IMR-90 (cell line): ENCODE measurements around the gene MCFD2. TPM values are rescaled to one million over a fixed set of nuclear protein-coding genes. Genes with fewer than 3 reads are reported as not detected.

ENCODE experiments used
- ATAC-seq: fragments of 200-7000 bp; cut with Tn5 transposase; 2 replicates; pipeline ENCODE4 v1.9.1; 2020; ENCODE audit warnings: low read depth, mild to moderate bottlenecking, moderate library complexity
- BruUV-seq: library from RNA; stranded (reverse); fragments of 400-500 nt; replicated peaks from 2 replicates; lab custom pipeline; 2021; lab: Mats Ljungman, UMichigan
- CTCF ChIA-PET: fragments of 300-600 bp; formaldehyde crosslinking; extraction: SDS; loops from one replicate; lab custom pipeline; 2021; ENCODE audit warnings: antibody characterized with exemption; lab: Yijun Ruan, JAX
- POLR2A ChIA-PET: fragments of 300-600 bp; sonication (Branson Sonifier 250); formaldehyde crosslinking; loops from one replicate; lab custom pipeline; 2022; ENCODE audit warnings: antibody characterized with exemption; ENCODE audit not compliant: unreplicated experiment; lab: Charles Lee
- DNase-seq: peaks from one replicate; pipeline ENCODE4 v3.0.0; 2013
- H2AFZ ChIP-seq: replicated peaks from 2 replicates; pipeline ENCODE3; 2013; ENCODE audit warnings: low read length, mild to moderate bottlenecking; ENCODE audit not compliant: poor library complexity
- H2AK5ac ChIP-seq: 2 replicates; pipeline ENCODE4 v1.6.1; 2013; ENCODE audit warnings: low read depth, low read length, inconsistent platforms
- H2AK9ac ChIP-seq: replicated peaks from 2 replicates; pipeline ENCODE3; 2013; ENCODE audit warnings: mild to moderate bottlenecking, low read depth, low read length, moderate library complexity; ENCODE audit not compliant: poor library complexity
- H2BK120ac ChIP-seq: 2 replicates; pipeline ENCODE4 v1.6.1; 2013; ENCODE audit warnings: low read depth, low read length, inconsistent platforms
- H2BK15ac ChIP-seq: 3 replicates; pipeline ENCODE4 v1.6.1; 2013; ENCODE audit warnings: low read depth, low read length, inconsistent platforms
- H2BK20ac ChIP-seq: 2 replicates; pipeline ENCODE4 v1.6.1; 2013; ENCODE audit warnings: low read depth, mild to moderate bottlenecking, inconsistent platforms, low read length, moderate library complexity
- H2BK5ac ChIP-seq: 2 replicates; pipeline ENCODE4 v1.6.1; 2013; ENCODE audit warnings: mild to moderate bottlenecking, low read depth, low read length, inconsistent platforms; ENCODE audit not compliant: poor library complexity, severe bottlenecking
- H3K14ac ChIP-seq: replicated peaks from 2 replicates; pipeline ENCODE4 v1.6.1; 2013; ENCODE audit warnings: low read depth, low read length, inconsistent platforms
- H3K18ac ChIP-seq: 2 replicates; pipeline ENCODE4 v1.6.1; 2013; ENCODE audit warnings: low read depth, low read length, control low read depth
- H3K23ac ChIP-seq: 2 replicates; pipeline ENCODE4 v1.6.1; 2013; ENCODE audit warnings: low read depth, low read length, inconsistent platforms
- H3K27ac ChIP-seq: 2 replicates; pipeline ENCODE4 v1.5.1; 2013; ENCODE audit warnings: mild to moderate bottlenecking, control low read depth, low read length; ENCODE audit not compliant: insufficient read depth
- H3K27me3 ChIP-seq: 2 replicates; pipeline ENCODE4 v1.6.1; 2013; ENCODE audit warnings: low read length; ENCODE audit not compliant: control insufficient read depth, insufficient read depth
- H3K36me3 ChIP-seq: 2 replicates; pipeline ENCODE4 v1.6.1; 2013; ENCODE audit warnings: low read length, mixed read lengths; ENCODE audit not compliant: control insufficient read depth, insufficient read depth
- H3K4ac ChIP-seq: 2 replicates; pipeline ENCODE4 v1.6.1; 2013; ENCODE audit warnings: low read depth, low read length, inconsistent platforms
- H3K4me1 ChIP-seq: 2 replicates; pipeline ENCODE4 v1.6.1; 2013; ENCODE audit warnings: low read length, mixed read lengths; ENCODE audit not compliant: control insufficient read depth, insufficient read depth
- H3K4me2 ChIP-seq: 2 replicates; pipeline ENCODE4 v1.6.1; 2013; ENCODE audit warnings: low read depth, mild to moderate bottlenecking, control low read depth, low read length, moderate library complexity
- H3K4me3 ChIP-seq: 2 replicates; pipeline ENCODE4 v1.5.1; 2013; ENCODE audit warnings: low read depth, mild to moderate bottlenecking, control low read depth, low read length, moderate library complexity; ENCODE audit not compliant: insufficient read depth
- H3K56ac ChIP-seq: 2 replicates; pipeline ENCODE4 v1.6.1; 2013; ENCODE audit warnings: low read length, inconsistent platforms; ENCODE audit not compliant: insufficient read depth; ENCODE audit errors: extremely low read depth
- H3K79me1 ChIP-seq, 2 experiments: 2 replicates each; pipeline ENCODE4 v1.6.1; 2013; ENCODE audit warnings: low read length in 2 of 2, inconsistent platforms in 1 of 2, low read depth in 1 of 2
- H3K9ac ChIP-seq: 2 replicates; pipeline ENCODE4 v1.6.1; 2013; ENCODE audit warnings: low read depth, low read length, control low read depth
- H3K9me1 ChIP-seq: 2 replicates; pipeline ENCODE4 v1.6.1; 2013; ENCODE audit warnings: low read length, inconsistent platforms; ENCODE audit not compliant: insufficient read depth
- H3K9me3 ChIP-seq: 2 replicates; pipeline ENCODE4 v1.6.1; 2013; ENCODE audit warnings: low read length; ENCODE audit not compliant: control insufficient read depth, insufficient read depth
- H4K20me1 ChIP-seq: 2 replicates; pipeline ENCODE4 v1.6.1; 2013; ENCODE audit warnings: low read length, inconsistent platforms; ENCODE audit not compliant: insufficient read depth
- H4K5ac ChIP-seq: 2 replicates; pipeline ENCODE4 v1.6.1; 2013; ENCODE audit warnings: mild to moderate bottlenecking, low read depth, low read length, control low read depth
- H4K8ac ChIP-seq, 2 experiments: 2 replicates each; pipeline ENCODE4 v1.6.1; 2013; ENCODE audit warnings: low read depth in 2 of 2, low read length in 2 of 2, control low read depth in 1 of 2, inconsistent platforms in 1 of 2
- H4K91ac ChIP-seq: 2 replicates; pipeline ENCODE4 v1.6.1; 2013; ENCODE audit warnings: low read depth, low read length, inconsistent platforms; ENCODE audit not compliant: insufficient read depth
- BHLHE40 ChIP-seq: fragments of 150-350 bp; IDR thresholded peaks from 2 replicates; pipeline ENCODE4 v1.6.1; 2016; ENCODE audit warnings: mild to moderate bottlenecking, low read depth, low read length
- CEBPB ChIP-seq: IDR thresholded peaks from 2 replicates; pipeline ENCODE4 v1.6.1; 2012; ENCODE audit warnings: low read depth, low read length, improper control_type of control experiment
- CHD1 ChIP-seq: IDR thresholded peaks from 2 replicates; pipeline ENCODE4 v1.6.1; 2012; ENCODE audit warnings: low read depth, low read length, improper control_type of control experiment
- CTCF ChIP-seq: conservative IDR thresholded peaks from 2 replicates; pipeline ENCODE4 v1.5.1; 2012; ENCODE audit warnings: mild to moderate bottlenecking, low read depth, low read length, improper control_type of control experiment
- ELK1 ChIP-seq: fragments of 150-350 bp; IDR thresholded peaks from 2 replicates; pipeline ENCODE4 v1.6.1; 2016; ENCODE audit warnings: low read depth, mild to moderate bottlenecking, low read length, moderate library complexity, borderline replicate concordance
- FOS ChIP-seq: fragments of 150-350 bp; IDR thresholded peaks from 2 replicates; pipeline ENCODE4 v1.6.1; 2016; ENCODE audit warnings: low read depth, low read length
- MAFK ChIP-seq: IDR thresholded peaks from 2 replicates; pipeline ENCODE4 v1.6.1; 2012; ENCODE audit warnings: low read depth, low read length, improper control_type of control experiment
- MAZ ChIP-seq: IDR thresholded peaks from 2 replicates; pipeline ENCODE4 v1.6.1; 2012; ENCODE audit warnings: low read depth, mild to moderate bottlenecking, low read length, improper control_type of control experiment, moderate library complexity, borderline replicate concordance
- MXI1 ChIP-seq: IDR thresholded peaks from 2 replicates; pipeline ENCODE4 v1.6.1; 2012; ENCODE audit warnings: low read depth, mild to moderate bottlenecking, low read length, moderate library complexity, borderline replicate concordance
- NFE2L2 ChIP-seq: fragments of 150-350 bp; IDR thresholded peaks from 2 replicates; pipeline ENCODE4 v1.6.1; 2016; ENCODE audit warnings: low read depth, mild to moderate bottlenecking, low read length
- POLR2A ChIP-seq: IDR thresholded peaks from 2 replicates; pipeline ENCODE4 v1.6.1; 2012; ENCODE audit warnings: mild to moderate bottlenecking, low read depth, low read length
- RAD21 ChIP-seq: IDR thresholded peaks from 2 replicates; pipeline ENCODE4 v1.6.1; 2012; ENCODE audit warnings: low read length, improper control_type of control experiment
- RCOR1 ChIP-seq: IDR thresholded peaks from 2 replicates; pipeline ENCODE4 v1.6.1; 2012; ENCODE audit warnings: mild to moderate bottlenecking, low read length, improper control_type of control experiment; ENCODE audit not compliant: insufficient replicate concordance
- RFX5 ChIP-seq: IDR thresholded peaks from 2 replicates; pipeline ENCODE4 v1.8.0; 2012; ENCODE audit warnings: low read depth, mild to moderate bottlenecking, low read length, moderate library complexity
- SMC3 ChIP-seq: fragments of 150-350 bp; IDR thresholded peaks from 2 replicates; pipeline ENCODE4 v1.6.1; 2016; ENCODE audit warnings: low read depth, mild to moderate bottlenecking, antibody characterized with exemption, low read length, moderate library complexity
- USF2 ChIP-seq: fragments of 150-350 bp; IDR thresholded peaks from 2 replicates; pipeline ENCODE4 v1.6.1; 2017; ENCODE audit warnings: mild to moderate bottlenecking, antibody characterized with exemption, low read length, low read depth
- WGBS, 2 experiments: methylation state at CpG; one replicate each; pipeline versions ENCODE4 v1.1.5 to v1.1.7; 2013; ENCODE audit warnings: missing lambda C conversion rate in 2 of 2; ENCODE audit not compliant: insufficient read length in 1 of 2; ENCODE audit errors: extremely low coverage in 2 of 2; 5-methylcytosine and 5-hydroxymethylcytosine counted together
- dilution Hi-C: fragments of 300-500 bp; cut with HindIII; formaldehyde crosslinking; loops from one replicate; pipeline ENCODE4 v1.14.3; 2018; ENCODE audit warnings: low sequenced_read_pairs; ENCODE audit not compliant: unreplicated experiment
- in situ Hi-C: fragments of 300-500 bp; cut with MboI; formaldehyde crosslinking; loops from 3 replicates; pipeline ENCODE4 v1.14.3; 2019; ENCODE audit warnings: low sequenced_read_pairs, inconsistent platforms, mixed read lengths
- intact Hi-C: fragments of 100-400 bp; cut with micrococcal nuclease; formaldehyde crosslinking; loops from 2 replicates; pipeline ENCODE4 v1.10.0; 2022
- polyA plus RNA-seq, 3 experiments: library from polyadenylated mRNA; depleted of rRNA; stranded (reverse); fragments of >200 nt; gene quantifications; 2 replicates each; pipeline ENCODE4 v1.2.3, GENCODE V29; 2012; ENCODE audit warnings: low replicate concordance in 1 of 3
- total RNA-seq: library from RNA; depleted of rRNA; stranded (reverse); fragments of >200 nt; gene quantifications from 2 replicates; pipeline ENCODE4 v1.2.3, GENCODE V29; 2012

Gene MCFD2
- total and polyA plus RNA-seq, 2 of the 4 experiments (the other 2 are of a cell fraction): 145 to 177 TPM

- Histone ChIP-seq H3K79me1 (peaks cover 16 to 59% of the 10 kb centered on the region in 2 experiments), H3K4me3 (no peak overlapping the region), H3K9me1 (peaks cover 42% of the 10 kb centered on the region), H2BK120ac (peak overlapping the region; percentile 98), H4K8ac (peak overlapping the region; percentile 62 to 94), H3K4me2 (no peak overlapping the region), H3K9ac (peak overlapping the region; percentile 44), H2BK15ac (peak overlapping the region; percentile 99; the same call in 2 of the 3 replicates), H4K5ac (peak overlapping the region; percentile 99), H3K23ac (peak overlapping the region; percentile 89), H3K14ac (peak overlapping the region; percentile 98), H4K20me1 (no peaks in the 10 kb centered on the region), H3K4me1 (peaks cover 46% of the 10 kb centered on the region), H2BK20ac (peak overlapping the region; percentile 98), H3K27me3 (no peaks in the 10 kb centered on the region), H2AK5ac (peak overlapping the region; percentile 100), H3K27ac (peak overlapping the region; percentile 76), H4K91ac (peak overlapping the region; percentile 99), H3K4ac (peak overlapping the region; percentile 98), H2AK9ac (peak overlapping the region; percentile 82), H2BK5ac (peak overlapping the region; percentile 100), H3K9me3 (peaks cover 3% of the 10 kb centered on the region; the same call in 1 of the 2 replicates), H3K18ac (peak overlapping the region; percentile 99), H3K36me3 (no peaks in the 10 kb centered on the region), H2AFZ (no peak overlapping the region), H3K56ac (peak overlapping the region; percentile 85)
- WGBS, 2 experiments: no CpG with 5 or more reads among the region's 1 CpG
- in situ Hi-C loops: no loop called here
- intact Hi-C loops: no loop called here
- no TSS peak for BruUV-seq
- ChIA-PET CTCF (interaction anchor here (0.6 to 0.7 kb wide), 3 partner anchors 78 to 457 kb away, joined by 3 to 4 read pairs (median 3); no protein-coding TSS in a partner anchor), POLR2A (no interaction called here)
- dilution Hi-C loops: no loop called here
- DNase-seq (no peak), ATAC-seq (no peak)
- TF ChIP-seq RFX5 (no peak), CEBPB (no peak), RAD21 (no peak), MAFK (no peak), MXI1 (no peak), FOS (no peak), BHLHE40 (no peak), CHD1 (no peak), ELK1 (no peak), USF2 (no peak), POLR2A (no peak; the same call in 1 of the 2 replicates), CTCF (no peak), MAZ (no peak), SMC3 (no peak), RCOR1 (no peak), NFE2L2 (no peak)
Measured at GRCh38 chr2:46855805-46856204, 59.8 kb downstream of the MCFD2 start.
